DOHH2 (cell line): ENCODE measurements around the gene RAD23A.

Experiments
- H3F3A ChIP-seq: fragments of 200-600 bp; sonication (generic), shearing (Covaris generic); 2 replicates; pipeline ENCODE4 v1.6.0; 2016; ENCODE audit warnings: antibody characterized with exemption, mild to moderate bottlenecking; ENCODE audit not compliant: control insufficient read depth, insufficient read depth
- H3K27ac ChIP-seq: fragments of 200-600 bp; sonication (generic); 2 replicates; pipeline ENCODE4 v1.5.1; 2014; ENCODE audit warnings: low read depth, mild to moderate bottlenecking, low read length, moderate library complexity
- H3K27me3 ChIP-seq: fragments of 200-600 bp; sonication (generic); 2 replicates; pipeline ENCODE4 v1.6.1; 2014; ENCODE audit warnings: mild to moderate bottlenecking, low read length, mixed read lengths; ENCODE audit not compliant: control insufficient read depth
- H3K36me3 ChIP-seq: fragments of 200-600 bp; sonication (generic); 2 replicates; pipeline ENCODE4 v1.6.1; 2014; ENCODE audit warnings: mild to moderate bottlenecking, low read length, moderate library complexity, mixed read lengths; ENCODE audit not compliant: control insufficient read depth
- H3K4me1 ChIP-seq: fragments of 200-600 bp; sonication (generic); 2 replicates; pipeline ENCODE4 v1.6.1; 2014; ENCODE audit warnings: mild to moderate bottlenecking, low read length, mixed read lengths; ENCODE audit not compliant: control insufficient read depth
- H3K4me2 ChIP-seq: fragments of 200-600 bp; sonication (generic); 2 replicates; pipeline ENCODE4 v1.6.0; 2014; ENCODE audit warnings: mild to moderate bottlenecking, low read length, moderate library complexity
- H3K4me3 ChIP-seq: fragments of 200-600 bp; sonication (generic); 2 replicates; pipeline ENCODE4 v1.5.1; 2014; ENCODE audit warnings: mild to moderate bottlenecking, low read length, mixed read lengths
- H3K79me2 ChIP-seq: fragments of 200-600 bp; sonication (generic); 2 replicates; pipeline ENCODE4 v1.6.1; 2014; ENCODE audit warnings: mild to moderate bottlenecking, low read length, mixed read lengths; ENCODE audit not compliant: control insufficient read depth
- H3K9me2 ChIP-seq: fragments of 200-600 bp; sonication (generic); replicated peaks from 2 replicates; pipeline ENCODE4 v1.6.1; 2014; ENCODE audit warnings: mild to moderate bottlenecking, low read length, mixed read lengths; ENCODE audit not compliant: control insufficient read depth
- H3K9me3 ChIP-seq: fragments of 200-600 bp; sonication (generic); 2 replicates; pipeline ENCODE4 v1.6.1; 2014; ENCODE audit warnings: antibody characterized with exemption, low read length, mixed read lengths; ENCODE audit not compliant: control insufficient read depth, insufficient read depth
- H4K20me1 ChIP-seq: fragments of 200-600 bp; sonication (generic); 2 replicates; pipeline ENCODE4 v1.6.0; 2014; ENCODE audit warnings: low read depth, mild to moderate bottlenecking, antibody characterized with exemption, low read length, moderate library complexity; ENCODE audit not compliant: control insufficient read depth, insufficient read depth
- CTCF ChIP-seq: fragments of 200-600 bp; sonication (generic); IDR thresholded peaks from one replicate; pipeline ENCODE4 v1.5.1; 2014; ENCODE audit warnings: antibody characterized with exemption, mild to moderate bottlenecking, low read depth, low read length; ENCODE audit not compliant: poor library complexity, severe bottlenecking
- EZH2phosphoT487 ChIP-seq: fragments of 200-600 bp; sonication (generic); IDR thresholded peaks from 2 replicates; pipeline ENCODE4 v1.6.1; 2017; ENCODE audit warnings: borderline replicate concordance, mild to moderate bottlenecking, antibody characterized with exemption, low read length, moderate library complexity, mixed read lengths

The RAD23A gene

GRCh38 chr19:12982648-12983047, 37.0 kb downstream of the RAD23A start:
- Histone ChIP-seq H3K4me3 (no peak overlapping the region), H3K4me1 (peaks cover 4% of the 10 kb centered on the region), H3F3A (no peaks in the 10 kb centered on the region), H3K36me3 (no peaks in the 10 kb centered on the region), H3K4me2 (no peak overlapping the region), H3K9me2 (no peaks in the 10 kb centered on the region), H3K79me2 (no peaks in the 10 kb centered on the region), H3K9me3 (no peaks in the 10 kb centered on the region), H4K20me1 (no peaks in the 10 kb centered on the region), H3K27ac (no peak overlapping the region), H3K27me3 (peaks cover 24% of the 10 kb centered on the region)
- TF ChIP-seq EZH2phosphoT487: no peak

GRCh38 chr19:12983091-12983490, 37.4 kb downstream of the RAD23A start:
- Histone ChIP-seq H4K20me1 (no peaks in the 10 kb centered on the region), H3K9me3 (no peaks in the 10 kb centered on the region), H3K9me2 (no peaks in the 10 kb centered on the region), H3K4me1 (peaks cover 4% of the 10 kb centered on the region), H3K4me3 (peak overlapping the region; percentile 49), H3K79me2 (no peaks in the 10 kb centered on the region), H3F3A (no peaks in the 10 kb centered on the region), H3K4me2 (peak overlapping the region; percentile 63), H3K36me3 (no peaks in the 10 kb centered on the region), H3K27me3 (peaks cover 24% of the 10 kb centered on the region), H3K27ac (no peak overlapping the region)
- no peak for TF ChIP-seq EZH2phosphoT487
- TF ChIP-seq CTCF: no peak

- no peaks in the 10 kb centered on the region for H3K9me3 ChIP-seq
- peak overlapping the region; percentile 49 for H3K4me3 ChIP-seq
Measured at GRCh38 chr19:12983542-12984142, 38.0 kb downstream of the RAD23A start.

More at GRCh38 chr19:12983542-12984142, 38.0 kb downstream of the RAD23A start:
- no peaks in the 10 kb centered on the region for H3K36me3 ChIP-seq
- no peaks in the 10 kb centered on the region for H3K9me2 ChIP-seq
- TF ChIP-seq EZH2phosphoT487: no peak
- TF ChIP-seq CTCF: peak; percentile 87
- H3K27me3 ChIP-seq: peaks cover 24% of the 10 kb centered on the region
- H3K27ac ChIP-seq: no peak overlapping the region
- H3K79me2 ChIP-seq: no peaks in the 10 kb centered on the region
- no peaks in the 10 kb centered on the region for H4K20me1 ChIP-seq
- H3F3A ChIP-seq: no peaks in the 10 kb centered on the region
- H3K4me2 ChIP-seq: peak overlapping the region; percentile 63
- H3K4me1 ChIP-seq: peaks cover 4% of the 10 kb centered on the region
